K562 (cell line): ENCODE measurements around the gene PRKCQ. TPM values are rescaled to one million over a fixed set of nuclear protein-coding genes. Genes with fewer than 3 reads are reported as not detected.

ENCODE experiments used
- ATAC-seq: fragments of 200-7000 bp; cut with Tn5 transposase; 3 replicates; pipeline ENCODE4 v1.9.1; 2020; ENCODE audit warnings: moderate library complexity
- BruUV-seq: library from RNA; stranded (reverse); fragments of 400-500 nt; replicated peaks from 2 replicates; lab custom pipeline; 2021; lab: Mats Ljungman, UMichigan
- CTCF ChIA-PET: fragments of 300-600 bp; formaldehyde crosslinking; extraction: SDS; loops from one replicate; lab custom pipeline; 2021; ENCODE audit warnings: low intra/inter-chr PET ratio; lab: Yijun Ruan, JAX
- POLR2A ChIA-PET: fragments of 300-600, 350-650 bp; sonication (Branson Sonifier 250); formaldehyde crosslinking; extraction: SDS; loops from one replicate; lab custom pipeline; 2021; ENCODE audit warnings: antibody characterized with exemption, inconsistent platforms; lab: Yijun Ruan, JAX
- DNase-seq, 4 experiments: peaks; one replicate each; pipeline versions ENCODE4 v3.0.0 to v3.0.0-alpha.2; 2011 to 2018; ENCODE audit warnings: low spot score in 3 of 4, mixed read lengths in 3 of 4; ENCODE audit errors: extremely low read depth in 1 of 4
- FAIRE-seq: peaks from 2 replicates; lab custom pipeline; 2011; peaks lifted over from hg19 to GRCh38; lab: Jason Lieb, UNC
- H2AFZ ChIP-seq: 2 replicates; pipeline ENCODE4 v1.6.0; 2011; ENCODE audit warnings: low read depth, low read length, control low read depth, inconsistent platforms
- H3K27ac ChIP-seq: fragments of 200-600 bp; 3 replicates; pipeline ENCODE4 v1.8.0; 2011; ENCODE audit warnings: low read depth, mild to moderate bottlenecking, control low read depth, inconsistent platforms, low read length, moderate library complexity, mixed read lengths; ENCODE audit errors: extremely low read depth
- H3K27me3 ChIP-seq, 2 experiments: fragments of 300-600 bp in 1 of 2; 2 replicates in 1 of 2; 3 replicates in 1 of 2; pipeline versions ENCODE4 v1.6.0 to v1.8.0; 2011; ENCODE audit warnings: inconsistent platforms in 2 of 2, low read length in 2 of 2, mild to moderate bottlenecking in 1 of 2, mixed read lengths in 1 of 2, moderate library complexity in 1 of 2; ENCODE audit not compliant: control insufficient read depth in 2 of 2, insufficient read depth in 2 of 2
- H3K36me3 ChIP-seq: fragments of 300-600 bp; 3 replicates; pipeline ENCODE4 v1.8.0; 2011; ENCODE audit warnings: mild to moderate bottlenecking, low read length, inconsistent platforms; ENCODE audit not compliant: control insufficient read depth, insufficient read depth
- H3K4me1 ChIP-seq, 2 experiments: fragments of 200-600 bp in 1 of 2; replicated peaks in 1 of 2; 2 replicates in 1 of 2; 3 replicates in 1 of 2; pipeline versions ENCODE4 v1.5.1 to v1.8.0; 2011; ENCODE audit warnings: inconsistent platforms in 2 of 2, low read length in 2 of 2, mild to moderate bottlenecking in 1 of 2, mixed read lengths in 1 of 2, moderate library complexity in 1 of 2; ENCODE audit not compliant: control insufficient read depth in 2 of 2, insufficient read depth in 2 of 2
- H3K4me2 ChIP-seq: 2 replicates; pipeline ENCODE4 v1.6.1; 2011; ENCODE audit warnings: low read length, control low read depth, inconsistent platforms, mixed read lengths; ENCODE audit not compliant: insufficient read depth
- H3K4me3 ChIP-seq: fragments of 200-600 bp; sonication (generic), shearing (Covaris generic); 2 replicates; pipeline ENCODE4 v1.5.1; 2016; ENCODE audit warnings: control low read depth, inconsistent platforms
- H3K79me2 ChIP-seq: fragments of 200-600 bp; 3 replicates; pipeline ENCODE4 v1.8.0; 2011; ENCODE audit warnings: low read length, inconsistent platforms; ENCODE audit not compliant: control insufficient read depth, insufficient read depth
- H3K9ac ChIP-seq, 2 experiments: 2 replicates each; pipeline versions ENCODE4 v1.6.0 to v1.6.1; 2011; ENCODE audit warnings: low read depth in 2 of 2, low read length in 2 of 2, control low read depth in 1 of 2, inconsistent platforms in 1 of 2, mild to moderate bottlenecking in 1 of 2, mixed read lengths in 1 of 2; ENCODE audit not compliant: insufficient read depth in 1 of 2
- H3K9me1 ChIP-seq: one replicate; pipeline ENCODE4 v1.6.0; 2011; ENCODE audit warnings: inconsistent platforms, mild to moderate bottlenecking, low read length, moderate library complexity; ENCODE audit not compliant: control insufficient read depth, insufficient read depth
- H3K9me3 ChIP-seq: replicated peaks from 2 replicates; pipeline ENCODE4 v1.5.1; 2011; ENCODE audit warnings: low read depth, low read length, inconsistent platforms; ENCODE audit not compliant: control insufficient read depth, insufficient read depth
- H4K20me1 ChIP-seq: replicated peaks from 2 replicates; pipeline ENCODE4 v1.6.1; 2011; ENCODE audit warnings: low read length, inconsistent platforms, mixed read lengths; ENCODE audit not compliant: control insufficient read depth, insufficient read depth
- ARNT ChIP-seq, 2 experiments: fragments of 450-650 bp; IDR thresholded peaks; 2 replicates each; pipeline ENCODE4 v1.6.1; 2016; ENCODE audit warnings: mild to moderate bottlenecking in 1 of 2
- ATF1 ChIP-seq, 2 experiments: fragments of 450-650 bp in 1 of 2; IDR thresholded peaks; 2 replicates each; pipeline ENCODE4 v1.6.1; 2016; ENCODE audit warnings: missing compliant biosample characterization in 1 of 2, missing genetic modification characterization in 1 of 2
- CHAMP1 ChIP-seq: fragments of 450-650 bp; IDR thresholded peaks from 2 replicates; pipeline ENCODE4 v1.6.1; 2016; ENCODE audit warnings: mild to moderate bottlenecking
- CTCF ChIP-seq, 3 experiments: IDR thresholded peaks in 2 of 3; conservative IDR thresholded peaks in 1 of 3; 2 replicates each; pipeline ENCODE4 v1.5.1; 2011 to 2012; ENCODE audit warnings: low read length in 3 of 3, mild to moderate bottlenecking in 3 of 3, control low read depth in 2 of 3, improper control_type of control experiment in 1 of 3, inconsistent platforms in 1 of 3, low read depth in 1 of 3, mixed read lengths in 1 of 3, moderate library complexity in 1 of 3; ENCODE audit not compliant: insufficient read depth in 2 of 3
- FOS ChIP-seq: IDR thresholded peaks from 3 replicates; pipeline ENCODE4 v1.6.1; 2011; ENCODE audit not compliant: insufficient read length; ENCODE audit errors: extremely low read depth
- GABPA ChIP-seq: fragments of 200-800 bp; sonication (Bioruptor generic); conservative IDR thresholded peaks from 2 replicates; pipeline ENCODE4 v1.6.1; 2016; ENCODE audit warnings: low read depth, missing genetic modification characterization, missing compliant biosample characterization
- GABPB1 ChIP-seq: sonication (generic); formaldehyde crosslinking; IDR thresholded peaks from 2 replicates; pipeline ENCODE4 v1.8.0; 2022; ENCODE audit warnings: mild to moderate bottlenecking, missing genetic modification reagents
- KLF6 ChIP-seq: fragments of 250-450 bp; sonication (Bioruptor Pico); IDR thresholded peaks from 2 replicates; pipeline ENCODE4 v1.4.0; 2020; ENCODE audit warnings: mild to moderate bottlenecking, moderate library complexity, borderline replicate concordance
- PTRF ChIP-seq: fragments of 450-650 bp; IDR thresholded peaks from 2 replicates; pipeline ENCODE4 v1.6.1; 2016; ENCODE audit warnings: mild to moderate bottlenecking, missing genetic modification characterization, missing compliant biosample characterization
- RAD21 ChIP-seq, 2 experiments: fragments of 250-450 bp in 1 of 2; fragments of 450-650 bp in 1 of 2; sonication (Bioruptor Pico) in 1 of 2; formaldehyde crosslinking in 1 of 2; IDR thresholded peaks in 1 of 2; conservative IDR thresholded peaks in 1 of 2; 2 replicates each; pipeline versions ENCODE4 v1.4.0 to v1.8.0; 2020 to 2022; ENCODE audit warnings: mild to moderate bottlenecking in 2 of 2, moderate library complexity in 1 of 2
- SMC3 ChIP-seq: conservative IDR thresholded peaks from 2 replicates; pipeline ENCODE4 v1.6.1; 2011; ENCODE audit warnings: low read depth, low read length, improper control_type of control experiment; ENCODE audit not compliant: insufficient read depth
- TEAD2 ChIP-seq: fragments of 450-650 bp; IDR thresholded peaks from 2 replicates; pipeline ENCODE4 v1.6.1; 2016; ENCODE audit warnings: missing genetic modification characterization, control low read depth, missing compliant biosample characterization
- ZFX ChIP-seq: sonication (generic); formaldehyde crosslinking; IDR thresholded peaks from 2 replicates; pipeline ENCODE4 v1.8.0; 2022; ENCODE audit warnings: mild to moderate bottlenecking, missing genetic modification reagents, moderate library complexity
- WGBS: fragments of 100-300 bp; shearing (Covaris generic); methylation state at CpG from one replicate; pipeline ENCODE4 v1.1.6; 2016; ENCODE audit warnings: low coverage, mixed read lengths; ENCODE audit not compliant: insufficient coverage; ENCODE audit errors: missing lambda C conversion rate; 5-methylcytosine and 5-hydroxymethylcytosine counted together
- in situ Hi-C: fragments of 300-500 bp; cut with MboI; formaldehyde crosslinking; loops from 4 replicates; pipeline ENCODE4 v1.15.0; 2018; ENCODE audit warnings: inconsistent platforms, mixed read lengths
- intact Hi-C: fragments of 100-400 bp; cut with micrococcal nuclease; formaldehyde crosslinking; loops from 2 replicates; pipeline ENCODE4 v1.14.2; 2022
- polyA plus RNA-seq, 8 experiments: library from polyadenylated mRNA; depleted of rRNA in 4 of 8; stranded (reverse) in 5 of 8; unstranded in 3 of 8; fragments of >200 nt; fragmentation: Nextera tagmentation in 2 of 8; fragmentation: Illumina TruSeq in 1 of 8; extraction: Ambion mirVana in 2 of 8; extraction: Trizol in 1 of 8; gene quantifications; 2 replicates each; pipeline versions ENCODE4 v1.2.1 to v1.2.3, GENCODE V29; 2011 to 2014; ENCODE audit warnings: inconsistent platforms in 1 of 8, missing spikeins in 1 of 8
- total RNA-seq, 7 experiments: library from RNA; depleted of rRNA in 6 of 7; stranded (reverse); fragments of >200 nt in 6 of 7; fragmentation: Illumina TruSeq in 2 of 7; extraction: Trizol in 2 of 7; gene quantifications; 2 replicates each; pipeline versions ENCODE4 v1.2.1 to v1.2.3, GENCODE V29; 2011 to 2021; ENCODE audit warnings: low replicate concordance in 1 of 7

PRKCQ gene
- total and polyA plus RNA-seq, 9 of the 15 experiments (the other 6 are each of a cell fraction or from before 2014, with no cell fraction given), result 4.4 to 23.3 (median 14.6) TPM

- TF ChIP-seq CHAMP1 (no peak), FOS (no peak), ATF1 (CRISPR knock-in tag; IDR thresholded peaks at IDR 0.05) (no peak), ATF1 (tag; IDR thresholded peaks at IDR 0.05) (no peak), ARNT (IDR thresholded peaks at IDR 0.05) (no peak), GABPB1 (no peak)
These were observed 172.9 kb downstream of the PRKCQ start (continued) for GRCh38 chr10:6407034-6407721.

- under 1% methylated on average over 10 of the region's 10 CpGs for WGBS
- in situ Hi-C loops, result no loop called here
These were observed 173.6 kb downstream of the PRKCQ start for GRCh38 chr10:6406220-6407033.

More at GRCh38 chr10:6406220-6407033, 173.6 kb downstream of the PRKCQ start:
- H3K4me3 ChIP-seq, result no peak overlapping the region
- FAIRE-seq (no peak), DNase-seq (peak; percentile 21 to 43 (median 32)), ATAC-seq (no peak)
- no peaks in the 10 kb centered on the region; a peak in 2 of 5 replicates for H3K4me1 ChIP-seq
- no peaks in the 10 kb centered on the region for H3K9me1 ChIP-seq
- H3K4me2 ChIP-seq, result no peak overlapping the region
- no peaks in the 10 kb centered on the region for H3K36me3 ChIP-seq
- no peak overlapping the region for H3K27ac ChIP-seq
- H3K9ac ChIP-seq, result no peak overlapping the region
- no peaks in the 10 kb centered on the region for H3K9me3 ChIP-seq
- ChIA-PET POLR2A (interaction anchor here (0.7 kb wide), 1 partner anchor 57 kb away, joined by 3 read pairs; no protein-coding TSS in a partner anchor), CTCF (interaction anchor here (0.7 to 1.5 kb wide), 5 partner anchors 203 to 773 kb away, joined by 3 to 7 read pairs (median 4); partner anchors contain the start of gene PFKFB3)
- peaks cover 6 to 25% of the 10 kb centered on the region in 2 experiments for H3K27me3 ChIP-seq
- no peaks in the 10 kb centered on the region for H3K79me2 ChIP-seq
- TF ChIP-seq KLF6 (CRISPR knock-in tag) (no peak), SMC3 (0 out of 2 replicates have a peak, but pooled peaks have one; percentile 21), CTCF (IDR thresholded peaks at IDR 0.05 in 2 of 3, conservative IDR thresholded peaks at IDR 0.05 in 1 of 3; ENCODE audit: insufficient read depth in 2 of 3, low read depth in 1 of 3, low read length in 3 of 3) (peak; percentile 42 to 64 (median 46); a peak in 5 of 6 replicates), GABPA (tag) (no peak), ZFX (CRISPR knock-in tag) (peak; percentile 13; the same call in 1 of the 2 replicates), RAD21 (CRISPR knock-in tag; conservative IDR thresholded peaks at IDR 0.05 in 1 of 2, IDR thresholded peaks at IDR 0.05 in 1 of 2) (peak; percentile 42 to 46; a peak in 3 of 4 replicates), PTRF (tag) (no peak), TEAD2 (tag) (no peak)
- no peaks in the 10 kb centered on the region for H4K20me1 ChIP-seq
- intact Hi-C loops, result no loop called here
- BruUV-seq, result no TSS peak
- H2AFZ ChIP-seq, result no peak overlapping the region
